K562 (cell line): ENCODE measurements around the gene TICRR. TPM values are rescaled to one million over a fixed set of nuclear protein-coding genes. Genes with fewer than 3 reads are reported as not detected.
A peak's percentile ranks its signal among the peaks of the same experiment; 100 is the strongest.

Experiments used
- ARID2 ChIP-seq: fragments of 450-650 bp; IDR thresholded peaks from 2 replicates; pipeline ENCODE4 v1.6.1; 2017; ENCODE audit warnings: antibody characterized with exemption, mild to moderate bottlenecking
- BHLHE40 ChIP-seq: IDR thresholded peaks from 2 replicates; pipeline ENCODE4 v1.6.1; 2011; ENCODE audit warnings: low read length, improper control_type of control experiment
- CEBPG ChIP-seq, 3 experiments: fragments of 200-800 bp in 1 of 3; sonication (Bioruptor generic) in 1 of 3; sonication (generic) in 1 of 3; formaldehyde crosslinking in 1 of 3; IDR thresholded peaks in 2 of 3; conservative IDR thresholded peaks in 1 of 3; 2 replicates each; pipeline versions ENCODE4 v1.6.1 to v1.8.0; 2016 to 2022; ENCODE audit warnings: missing compliant biosample characterization in 2 of 3, missing genetic modification characterization in 2 of 3, mild to moderate bottlenecking in 1 of 3, missing genetic modification reagents in 1 of 3
- CHD2 ChIP-seq: IDR thresholded peaks from 2 replicates; pipeline ENCODE4 v1.6.1; 2011; ENCODE audit warnings: low read depth, low read length
- MAFK ChIP-seq: IDR thresholded peaks from 2 replicates; pipeline ENCODE4 v1.6.1; 2011; ENCODE audit warnings: low read length, improper control_type of control experiment
- MECOM ChIP-seq: fragments of 250-450 bp; sonication (Bioruptor Pico); IDR thresholded peaks from 2 replicates; pipeline ENCODE4 v1.8.0; 2022; ENCODE audit warnings: inconsistent platforms
- NR3C1 ChIP-seq: sonication (generic); formaldehyde crosslinking; IDR thresholded peaks from 2 replicates; pipeline ENCODE4 v1.8.1; 2022; ENCODE audit warnings: missing genetic modification reagents
- NRF1 ChIP-seq, 2 experiments: fragments of 450-650 bp; IDR thresholded peaks in 1 of 2; conservative IDR thresholded peaks in 1 of 2; 2 replicates each; pipeline ENCODE4 v1.6.1; 2014; ENCODE audit warnings: mild to moderate bottlenecking in 2 of 2
- ZBTB8A ChIP-seq: fragments of 450-650 bp; IDR thresholded peaks from 2 replicates; pipeline ENCODE4 v1.6.1; 2018; ENCODE audit warnings: mild to moderate bottlenecking, moderate library complexity; ENCODE audit not compliant: partially characterized antibody
- ZNF146 ChIP-seq: IDR thresholded peaks from one replicate; pipeline ENCODE4 v1.6.1; 2018; ENCODE audit warnings: missing compliant biosample characterization; ENCODE audit not compliant: unreplicated experiment
- ZNF444 ChIP-seq: fragments of 250-450 bp; sonication (Bioruptor Pico); IDR thresholded peaks from 2 replicates; pipeline ENCODE4 v1.4.0; 2020; ENCODE audit warnings: mild to moderate bottlenecking, moderate library complexity
- ZNF785 ChIP-seq: fragments of 250-450 bp; sonication (Bioruptor Pico); IDR thresholded peaks from 2 replicates; pipeline ENCODE4 v1.4.0; 2020; ENCODE audit warnings: mild to moderate bottlenecking
- polyA plus RNA-seq, 8 experiments: library from polyadenylated mRNA; depleted of rRNA in 4 of 8; stranded (reverse) in 5 of 8; unstranded in 3 of 8; fragments of >200 nt; fragmentation: Nextera tagmentation in 2 of 8; fragmentation: Illumina TruSeq in 1 of 8; extraction: Ambion mirVana in 2 of 8; extraction: Trizol in 1 of 8; gene quantifications; 2 replicates each; pipeline versions ENCODE4 v1.2.1 to v1.2.3, GENCODE V29; 2011 to 2014; ENCODE audit warnings: inconsistent platforms in 1 of 8, missing spikeins in 1 of 8
- total RNA-seq, 7 experiments: library from RNA; depleted of rRNA in 6 of 7; stranded (reverse); fragments of >200 nt in 6 of 7; fragmentation: Illumina TruSeq in 2 of 7; extraction: Trizol in 2 of 7; gene quantifications; 2 replicates each; pipeline versions ENCODE4 v1.2.1 to v1.2.3, GENCODE V29; 2011 to 2021; ENCODE audit warnings: low replicate concordance in 1 of 7
- TF ChIP-seq, protein P1 (sequence below), 2 experiments: fragments of 450-650 bp in 1 of 2; sonication (generic) in 1 of 2; formaldehyde crosslinking in 1 of 2; IDR thresholded peaks; 2 replicates each; pipeline versions ENCODE4 v1.7.1 to v1.9.0; 2016 to 2022; ENCODE audit warnings: inconsistent platforms in 1 of 2, mild to moderate bottlenecking in 1 of 2, missing genetic modification reagents in 1 of 2
- TF ChIP-seq, protein P2 (sequence below): sonication (generic); formaldehyde crosslinking; IDR thresholded peaks from 2 replicates; pipeline ENCODE4 v1.8.0; 2023; ENCODE audit warnings: missing genetic modification reagents, mild to moderate bottlenecking, borderline replicate concordance

TICRR gene
- total and polyA plus RNA-seq, 9 of the 15 experiments (the other 6 are each of a cell fraction or from before 2014, with no cell fraction given): 0.84 to 22.9 (median 13.7) TPM

DNA sequence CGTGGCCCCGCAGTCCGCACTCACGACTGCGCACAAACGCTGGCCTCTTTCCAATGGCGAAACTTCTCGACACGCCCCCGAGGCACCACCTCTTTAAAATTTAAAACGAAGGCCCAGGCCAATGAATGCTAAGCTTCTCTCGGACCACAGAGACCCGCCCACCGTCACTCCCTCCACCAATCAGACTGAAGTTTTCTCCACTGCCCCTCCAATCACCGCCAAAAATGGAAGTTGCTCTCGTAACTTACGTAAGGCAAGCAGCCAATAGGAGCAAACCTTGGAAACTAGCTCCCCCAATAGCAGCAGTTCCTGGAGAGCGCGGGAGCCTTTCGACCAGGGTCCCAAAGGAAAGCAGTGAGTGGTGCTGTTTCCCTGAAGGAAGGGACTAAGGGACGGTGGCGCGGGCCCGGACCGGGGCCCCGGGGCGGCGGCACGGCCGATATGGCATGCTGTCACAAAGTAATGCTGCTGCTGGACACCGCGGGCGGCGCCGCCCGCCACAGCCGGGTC, at the start of gene TICRR (continued):
- TF ChIP-seq, protein P1, sequence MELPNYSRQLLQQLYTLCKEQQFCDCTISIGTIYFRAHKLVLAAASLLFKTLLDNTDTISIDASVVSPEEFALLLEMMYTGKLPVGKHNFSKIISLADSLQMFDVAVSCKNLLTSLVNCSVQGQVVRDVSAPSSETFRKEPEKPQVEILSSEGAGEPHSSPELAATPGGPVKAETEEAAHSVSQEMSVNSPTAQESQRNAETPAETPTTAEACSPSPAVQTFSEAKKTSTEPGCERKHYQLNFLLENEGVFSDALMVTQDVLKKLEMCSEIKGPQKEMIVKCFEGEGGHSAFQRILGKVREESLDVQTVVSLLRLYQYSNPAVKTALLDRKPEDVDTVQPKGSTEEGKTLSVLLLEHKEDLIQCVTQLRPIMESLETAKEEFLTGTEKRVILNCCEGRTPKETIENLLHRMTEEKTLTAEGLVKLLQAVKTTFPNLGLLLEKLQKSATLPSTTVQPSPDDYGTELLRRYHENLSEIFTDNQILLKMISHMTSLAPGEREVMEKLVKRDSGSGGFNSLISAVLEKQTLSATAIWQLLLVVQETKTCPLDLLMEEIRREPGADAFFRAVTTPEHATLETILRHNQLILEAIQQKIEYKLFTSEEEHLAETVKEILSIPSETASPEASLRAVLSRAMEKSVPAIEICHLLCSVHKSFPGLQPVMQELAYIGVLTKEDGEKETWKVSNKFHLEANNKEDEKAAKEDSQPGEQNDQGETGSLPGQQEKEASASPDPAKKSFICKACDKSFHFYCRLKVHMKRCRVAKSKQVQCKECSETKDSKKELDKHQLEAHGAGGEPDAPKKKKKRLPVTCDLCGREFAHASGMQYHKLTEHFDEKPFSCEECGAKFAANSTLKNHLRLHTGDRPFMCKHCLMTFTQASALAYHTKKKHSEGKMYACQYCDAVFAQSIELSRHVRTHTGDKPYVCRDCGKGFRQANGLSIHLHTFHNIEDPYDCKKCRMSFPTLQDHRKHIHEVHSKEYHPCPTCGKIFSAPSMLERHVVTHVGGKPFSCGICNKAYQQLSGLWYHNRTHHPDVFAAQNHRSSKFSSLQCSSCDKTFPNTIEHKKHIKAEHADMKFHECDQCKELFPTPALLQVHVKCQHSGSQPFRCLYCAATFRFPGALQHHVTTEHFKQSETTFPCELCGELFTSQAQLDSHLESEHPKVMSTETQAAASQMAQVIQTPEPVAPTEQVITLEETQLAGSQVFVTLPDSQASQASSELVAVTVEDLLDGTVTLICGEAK (IDR thresholded peaks at IDR 0.05): no peak
- TF ChIP-seq, protein P1 (CRISPR knock-in tag; IDR thresholded peaks at IDR 0.05): no peak
- TF ChIP-seq ARID2 (no peak), NR3C1 (CRISPR knock-in tag) (no peak), ZNF785 (CRISPR knock-in tag) (no peak), BHLHE40 (peak; percentile 33; the same call in 1 of the 2 replicates), ZNF444 (CRISPR knock-in tag) (no peak), NRF1 (conservative IDR thresholded peaks at IDR 0.05 in 1 of 2, IDR thresholded peaks at IDR 0.05 in 1 of 2) (peak; percentile 91 to 93), MECOM (CRISPR knock-in tag) (no peak), CHD2 (peak; percentile 85), CEBPG (CRISPR knock-in tag; IDR thresholded peaks at IDR 0.05) (0 out of 2 replicates have a peak, but pooled peaks have one; percentile 12), CEBPG (tag; conservative IDR thresholded peaks at IDR 0.05 in 1 of 2, IDR thresholded peaks at IDR 0.05 in 1 of 2) (peak; percentile 28 to 38; a peak in 2 of 4 replicates), ZNF146 (CRISPR knock-in tag) (no peak), MAFK (no peak), ZBTB8A (no peak)
- TF ChIP-seq, protein P2, sequence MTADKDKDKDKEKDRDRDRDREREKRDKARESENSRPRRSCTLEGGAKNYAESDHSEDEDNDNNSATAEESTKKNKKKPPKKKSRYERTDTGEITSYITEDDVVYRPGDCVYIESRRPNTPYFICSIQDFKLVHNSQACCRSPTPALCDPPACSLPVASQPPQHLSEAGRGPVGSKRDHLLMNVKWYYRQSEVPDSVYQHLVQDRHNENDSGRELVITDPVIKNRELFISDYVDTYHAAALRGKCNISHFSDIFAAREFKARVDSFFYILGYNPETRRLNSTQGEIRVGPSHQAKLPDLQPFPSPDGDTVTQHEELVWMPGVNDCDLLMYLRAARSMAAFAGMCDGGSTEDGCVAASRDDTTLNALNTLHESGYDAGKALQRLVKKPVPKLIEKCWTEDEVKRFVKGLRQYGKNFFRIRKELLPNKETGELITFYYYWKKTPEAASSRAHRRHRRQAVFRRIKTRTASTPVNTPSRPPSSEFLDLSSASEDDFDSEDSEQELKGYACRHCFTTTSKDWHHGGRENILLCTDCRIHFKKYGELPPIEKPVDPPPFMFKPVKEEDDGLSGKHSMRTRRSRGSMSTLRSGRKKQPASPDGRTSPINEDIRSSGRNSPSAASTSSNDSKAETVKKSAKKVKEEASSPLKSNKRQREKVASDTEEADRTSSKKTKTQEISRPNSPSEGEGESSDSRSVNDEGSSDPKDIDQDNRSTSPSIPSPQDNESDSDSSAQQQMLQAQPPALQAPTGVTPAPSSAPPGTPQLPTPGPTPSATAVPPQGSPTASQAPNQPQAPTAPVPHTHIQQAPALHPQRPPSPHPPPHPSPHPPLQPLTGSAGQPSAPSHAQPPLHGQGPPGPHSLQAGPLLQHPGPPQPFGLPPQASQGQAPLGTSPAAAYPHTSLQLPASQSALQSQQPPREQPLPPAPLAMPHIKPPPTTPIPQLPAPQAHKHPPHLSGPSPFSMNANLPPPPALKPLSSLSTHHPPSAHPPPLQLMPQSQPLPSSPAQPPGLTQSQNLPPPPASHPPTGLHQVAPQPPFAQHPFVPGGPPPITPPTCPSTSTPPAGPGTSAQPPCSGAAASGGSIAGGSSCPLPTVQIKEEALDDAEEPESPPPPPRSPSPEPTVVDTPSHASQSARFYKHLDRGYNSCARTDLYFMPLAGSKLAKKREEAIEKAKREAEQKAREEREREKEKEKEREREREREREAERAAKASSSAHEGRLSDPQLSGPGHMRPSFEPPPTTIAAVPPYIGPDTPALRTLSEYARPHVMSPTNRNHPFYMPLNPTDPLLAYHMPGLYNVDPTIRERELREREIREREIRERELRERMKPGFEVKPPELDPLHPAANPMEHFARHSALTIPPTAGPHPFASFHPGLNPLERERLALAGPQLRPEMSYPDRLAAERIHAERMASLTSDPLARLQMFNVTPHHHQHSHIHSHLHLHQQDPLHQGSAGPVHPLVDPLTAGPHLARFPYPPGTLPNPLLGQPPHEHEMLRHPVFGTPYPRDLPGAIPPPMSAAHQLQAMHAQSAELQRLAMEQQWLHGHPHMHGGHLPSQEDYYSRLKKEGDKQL (CRISPR knock-in tag): no peak
